Prostate gland (tissue), 2 donors: Measurements from ENCODE around the gene A3GALT2.

Source experiments
- POLR2A ChIP-seq: fragments of 450-650 bp; IDR thresholded peaks from one replicate; pipeline ENCODE4 v1.6.1; 2016; ENCODE audit warnings: antibody characterized with exemption, mild to moderate bottlenecking
- POLR2AphosphoS5 ChIP-seq: sonication (generic); formaldehyde crosslinking; IDR thresholded peaks from one replicate; pipeline ENCODE4 v1.6.1; 2017; ENCODE audit warnings: antibody characterized with exemption
- TF ChIP-seq, protein P1 (sequence below), 4 experiments: fragments of 200-600 bp in 2 of 4; fragments of 450-650 bp in 2 of 4; sonication (generic) in 2 of 4; IDR thresholded peaks; 1 replicate in 3 of 4; 2 replicates in 1 of 4; pipeline ENCODE4 v1.5.1; 2016 to 2019; ENCODE audit warnings: antibody characterized with exemption in 4 of 4, mild to moderate bottlenecking in 2 of 4, moderate library complexity in 2 of 4

DNA sequence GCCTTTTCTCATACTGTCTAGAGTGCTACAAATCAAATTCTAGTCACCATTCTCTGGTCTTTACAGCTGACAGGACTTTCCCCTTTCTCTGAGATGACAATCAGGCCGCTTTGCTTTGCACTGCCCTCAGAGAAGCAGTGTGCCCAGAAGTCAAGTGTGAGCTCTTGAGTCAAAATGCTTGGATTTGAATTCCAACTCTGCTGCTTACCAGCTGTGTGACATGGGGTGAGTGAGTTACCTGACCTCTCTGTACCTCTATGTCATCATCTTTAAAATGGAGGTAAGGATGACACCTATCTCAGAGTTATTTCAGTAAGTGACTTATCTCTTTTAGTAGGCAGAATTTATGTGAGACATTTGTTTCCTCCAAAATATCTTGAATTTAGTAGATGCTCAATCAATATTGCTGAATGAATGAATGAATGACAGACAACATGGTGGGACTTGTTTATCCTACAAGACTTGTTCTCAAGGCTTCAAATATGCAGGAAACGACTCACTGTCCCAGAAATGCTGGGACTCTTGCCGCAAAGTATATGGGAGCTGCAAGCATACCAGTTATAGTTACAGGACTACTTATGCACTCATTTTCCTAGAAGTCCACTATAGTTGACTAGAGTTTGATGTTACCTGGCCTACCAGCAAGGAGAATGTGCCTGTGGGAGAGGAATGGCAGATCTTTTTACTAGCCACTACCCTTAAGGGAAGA is 38.1 kb upstream of the A3GALT2 start:
- TF ChIP-seq, protein P1, sequence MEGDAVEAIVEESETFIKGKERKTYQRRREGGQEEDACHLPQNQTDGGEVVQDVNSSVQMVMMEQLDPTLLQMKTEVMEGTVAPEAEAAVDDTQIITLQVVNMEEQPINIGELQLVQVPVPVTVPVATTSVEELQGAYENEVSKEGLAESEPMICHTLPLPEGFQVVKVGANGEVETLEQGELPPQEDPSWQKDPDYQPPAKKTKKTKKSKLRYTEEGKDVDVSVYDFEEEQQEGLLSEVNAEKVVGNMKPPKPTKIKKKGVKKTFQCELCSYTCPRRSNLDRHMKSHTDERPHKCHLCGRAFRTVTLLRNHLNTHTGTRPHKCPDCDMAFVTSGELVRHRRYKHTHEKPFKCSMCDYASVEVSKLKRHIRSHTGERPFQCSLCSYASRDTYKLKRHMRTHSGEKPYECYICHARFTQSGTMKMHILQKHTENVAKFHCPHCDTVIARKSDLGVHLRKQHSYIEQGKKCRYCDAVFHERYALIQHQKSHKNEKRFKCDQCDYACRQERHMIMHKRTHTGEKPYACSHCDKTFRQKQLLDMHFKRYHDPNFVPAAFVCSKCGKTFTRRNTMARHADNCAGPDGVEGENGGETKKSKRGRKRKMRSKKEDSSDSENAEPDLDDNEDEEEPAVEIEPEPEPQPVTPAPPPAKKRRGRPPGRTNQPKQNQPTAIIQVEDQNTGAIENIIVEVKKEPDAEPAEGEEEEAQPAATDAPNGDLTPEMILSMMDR (IDR thresholded peaks at IDR 0.05) = no peak
- no peak for TF ChIP-seq POLR2AphosphoS5
- TF ChIP-seq POLR2A = no peak
